ENCODE data around the gene HLF.

DNA sequence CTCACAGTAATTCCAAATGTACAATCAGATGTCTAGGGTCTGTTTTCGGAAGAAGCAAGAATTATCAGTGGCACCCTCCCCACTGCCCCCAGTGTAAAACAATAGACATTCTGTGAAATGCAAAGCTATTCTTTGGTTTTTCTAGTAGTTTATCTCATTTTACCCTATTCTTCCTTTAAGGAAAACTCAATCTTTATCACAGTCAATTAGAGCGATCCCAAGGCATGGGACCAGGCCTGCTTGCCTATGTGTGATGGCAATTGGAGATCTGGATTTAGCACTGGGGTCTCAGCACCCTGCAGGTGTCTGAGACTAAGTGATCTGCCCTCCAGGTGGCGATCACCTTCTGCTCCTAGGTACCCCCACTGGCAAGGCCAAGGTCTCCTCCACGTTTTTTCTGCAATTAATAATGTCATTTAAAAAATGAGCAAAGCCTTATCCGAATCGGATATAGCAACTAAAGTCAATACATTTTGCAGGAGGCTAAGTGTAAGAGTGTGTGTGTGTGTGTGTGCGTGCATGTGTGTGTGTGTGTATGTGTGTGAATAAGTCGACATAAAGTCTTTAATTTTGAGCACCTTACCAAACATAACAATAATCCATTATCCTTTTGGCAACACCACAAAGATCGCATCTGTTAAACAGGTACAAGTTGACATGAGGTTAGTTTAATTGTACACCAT, 59.7 kb downstream of the HLF start:
- TF ChIP-seq, protein P1, sequence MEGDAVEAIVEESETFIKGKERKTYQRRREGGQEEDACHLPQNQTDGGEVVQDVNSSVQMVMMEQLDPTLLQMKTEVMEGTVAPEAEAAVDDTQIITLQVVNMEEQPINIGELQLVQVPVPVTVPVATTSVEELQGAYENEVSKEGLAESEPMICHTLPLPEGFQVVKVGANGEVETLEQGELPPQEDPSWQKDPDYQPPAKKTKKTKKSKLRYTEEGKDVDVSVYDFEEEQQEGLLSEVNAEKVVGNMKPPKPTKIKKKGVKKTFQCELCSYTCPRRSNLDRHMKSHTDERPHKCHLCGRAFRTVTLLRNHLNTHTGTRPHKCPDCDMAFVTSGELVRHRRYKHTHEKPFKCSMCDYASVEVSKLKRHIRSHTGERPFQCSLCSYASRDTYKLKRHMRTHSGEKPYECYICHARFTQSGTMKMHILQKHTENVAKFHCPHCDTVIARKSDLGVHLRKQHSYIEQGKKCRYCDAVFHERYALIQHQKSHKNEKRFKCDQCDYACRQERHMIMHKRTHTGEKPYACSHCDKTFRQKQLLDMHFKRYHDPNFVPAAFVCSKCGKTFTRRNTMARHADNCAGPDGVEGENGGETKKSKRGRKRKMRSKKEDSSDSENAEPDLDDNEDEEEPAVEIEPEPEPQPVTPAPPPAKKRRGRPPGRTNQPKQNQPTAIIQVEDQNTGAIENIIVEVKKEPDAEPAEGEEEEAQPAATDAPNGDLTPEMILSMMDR (conservative IDR thresholded peaks at IDR 0.05; ENCODE audit: low read depth, low read length), result no peak
- TF ChIP-seq EZH2 (IDR thresholded peaks at IDR 0.05; ENCODE audit: borderline replicate concordance, low read depth, low read length, poor library complexity, severe bottlenecking), result no peak

Measured in A673 (cell line).